Keratinocyte (primary cell): ENCODE results near the gene POLDIP2. TPM values are rescaled to one million over a fixed set of nuclear protein-coding genes. Genes with fewer than 3 reads are reported as not detected.

ENCODE experiments used
- DNase-seq: peaks from one replicate; pipeline ENCODE4 v3.0.0-alpha.2; 2011; ENCODE audit warnings: low read depth, missing footprints, low spot score
- FAIRE-seq: peaks from 2 replicates; lab custom pipeline; 2011; peaks lifted over from hg19 to GRCh38; lab: Jason Lieb, UNC
- H2AFZ ChIP-seq: 2 replicates; pipeline ENCODE4 v1.6.0; 2012; ENCODE audit warnings: low read length, control low read depth, inconsistent platforms; ENCODE audit not compliant: control insufficient read depth
- H3K27ac ChIP-seq: 2 replicates; pipeline ENCODE4 v1.5.1; 2011; ENCODE audit warnings: low read length; ENCODE audit not compliant: control insufficient read depth, insufficient read depth
- H3K27me3 ChIP-seq: 3 replicates; pipeline ENCODE4 v1.6.0; 2011; ENCODE audit warnings: low read length; ENCODE audit not compliant: control insufficient read depth, insufficient read depth; ENCODE audit errors: extremely low read depth
- H3K36me3 ChIP-seq, 2 experiments: 2 replicates in 1 of 2; 3 replicates in 1 of 2; pipeline ENCODE4 v1.5.1; 2011; ENCODE audit warnings: low read length in 2 of 2, mild to moderate bottlenecking in 1 of 2; ENCODE audit not compliant: control insufficient read depth in 2 of 2, insufficient read depth in 2 of 2; ENCODE audit errors: extremely low read depth in 1 of 2
- H3K4me1 ChIP-seq: 3 replicates; pipeline ENCODE4 v1.5.1; 2011; ENCODE audit warnings: low read length; ENCODE audit not compliant: control insufficient read depth, insufficient read depth; ENCODE audit errors: extremely low read depth
- H3K4me2 ChIP-seq: 3 replicates; pipeline ENCODE4 v1.6.0; 2011; ENCODE audit warnings: low read depth, low read length; ENCODE audit not compliant: control insufficient read depth, insufficient read depth; ENCODE audit errors: extremely low read depth
- H3K4me3 ChIP-seq, 3 experiments: fragments of 200-600 bp in 1 of 3; sonication (generic) in 1 of 3; 2 replicates in 2 of 3; 3 replicates in 1 of 3; pipeline ENCODE4 v1.5.1; 2011 to 2016; ENCODE audit warnings: low read length in 3 of 3, mild to moderate bottlenecking in 3 of 3, control low read depth in 2 of 3, inconsistent platforms in 1 of 3, low read depth in 1 of 3, mixed read lengths in 1 of 3, mixed run types in 1 of 3, moderate library complexity in 1 of 3; ENCODE audit not compliant: control insufficient read depth in 2 of 3, insufficient read depth in 2 of 3; ENCODE audit errors: extremely low read depth in 1 of 3
- H3K79me2 ChIP-seq: 2 replicates; pipeline ENCODE4 v1.6.0; 2012; ENCODE audit warnings: low read length; ENCODE audit not compliant: control insufficient read depth, insufficient read depth
- H3K9ac ChIP-seq: 3 replicates; pipeline ENCODE4 v1.6.0; 2011; ENCODE audit warnings: low read length; ENCODE audit not compliant: control insufficient read depth, insufficient read depth; ENCODE audit errors: extremely low read depth
- H3K9me1 ChIP-seq: 3 replicates; pipeline ENCODE4 v1.6.0; 2011; ENCODE audit warnings: low read length; ENCODE audit not compliant: control insufficient read depth, insufficient read depth; ENCODE audit errors: extremely low read depth
- H3K9me3 ChIP-seq: 2 replicates; pipeline ENCODE4 v1.5.1; 2012; ENCODE audit warnings: low read depth, low read length; ENCODE audit not compliant: control insufficient read depth
- H4K20me1 ChIP-seq: 3 replicates; pipeline ENCODE4 v1.6.0; 2011; ENCODE audit warnings: low read length; ENCODE audit not compliant: control insufficient read depth, insufficient read depth; ENCODE audit errors: extremely low read depth
- EZH2 ChIP-seq: IDR thresholded peaks from one replicate; pipeline ENCODE4 v1.6.1; 2012; ENCODE audit warnings: inconsistent platforms, mild to moderate bottlenecking, low read length, moderate library complexity
- dilution Hi-C: fragments of 300-500 bp; cut with MboI; formaldehyde crosslinking; loops from one replicate; pipeline ENCODE4 v1.7.0; 2020; ENCODE audit warnings: low sequenced_read_pairs; ENCODE audit not compliant: extremely low pct_ligation_motif_present
- polyA plus RNA-seq, 5 experiments: library from polyadenylated mRNA; depleted of rRNA in 3 of 5; stranded (reverse) in 3 of 5; stranded (forward) in 1 of 5; unstranded in 1 of 5; fragments of >200 nt; gene quantifications; 1 replicate in 1 of 5; 2 replicates in 3 of 5; 3 replicates in 1 of 5; pipeline versions ENCODE4 v1.2.1 to v1.2.3, GENCODE V29; 2011 to 2012; ENCODE audit warnings: missing spikeins in 2 of 5, low read depth in 1 of 5, low replicate concordance in 1 of 5
- TF ChIP-seq, protein P1 (sequence below), 3 experiments: IDR thresholded peaks in 1 of 3; conservative IDR thresholded peaks in 1 of 3; optimal IDR thresholded peaks in 1 of 3; 2 replicates in 2 of 3; 3 replicates in 1 of 3; pipeline versions ENCODE3 to v1.5.1; 2011; ENCODE audit warnings: low read length in 3 of 3, mild to moderate bottlenecking in 3 of 3, moderate library complexity in 2 of 3, control low read depth in 1 of 3, inconsistent platforms in 1 of 3; ENCODE audit not compliant: insufficient read depth in 2 of 3; ENCODE audit errors: extremely low read depth in 1 of 3

POLDIP2 gene
- polyA plus RNA-seq, 1 donor (not counting 4 experiments of a cell fraction or from before 2014, with no cell fraction given), result 90.2 TPM

GRCh38 chr17:28357901-28358197, 522 bp upstream of the POLDIP2 start:
- no peaks in the 10 kb centered on the region for H3K9me3 ChIP-seq
- peak overlapping the region; percentile 92 to 98 (median 97) for H3K4me3 ChIP-seq
- peaks cover 29 to 37% of the 10 kb centered on the region in 2 experiments for H3K36me3 ChIP-seq
- peak overlapping the region; percentile 83 for H3K4me2 ChIP-seq
- H3K27me3 ChIP-seq, result no peaks in the 10 kb centered on the region
- peak overlapping the region; percentile 87 for H3K27ac ChIP-seq
- H3K9me1 ChIP-seq, result no peaks in the 10 kb centered on the region
- dilution Hi-C loops, result no loop called here
- peak overlapping the region; percentile 93 for H3K9ac ChIP-seq
- no peaks in the 10 kb centered on the region for H4K20me1 ChIP-seq
- peaks cover 35% of the 10 kb centered on the region for H3K79me2 ChIP-seq
- peak overlapping the region; percentile 91 for H2AFZ ChIP-seq
- TF ChIP-seq, protein P1, sequence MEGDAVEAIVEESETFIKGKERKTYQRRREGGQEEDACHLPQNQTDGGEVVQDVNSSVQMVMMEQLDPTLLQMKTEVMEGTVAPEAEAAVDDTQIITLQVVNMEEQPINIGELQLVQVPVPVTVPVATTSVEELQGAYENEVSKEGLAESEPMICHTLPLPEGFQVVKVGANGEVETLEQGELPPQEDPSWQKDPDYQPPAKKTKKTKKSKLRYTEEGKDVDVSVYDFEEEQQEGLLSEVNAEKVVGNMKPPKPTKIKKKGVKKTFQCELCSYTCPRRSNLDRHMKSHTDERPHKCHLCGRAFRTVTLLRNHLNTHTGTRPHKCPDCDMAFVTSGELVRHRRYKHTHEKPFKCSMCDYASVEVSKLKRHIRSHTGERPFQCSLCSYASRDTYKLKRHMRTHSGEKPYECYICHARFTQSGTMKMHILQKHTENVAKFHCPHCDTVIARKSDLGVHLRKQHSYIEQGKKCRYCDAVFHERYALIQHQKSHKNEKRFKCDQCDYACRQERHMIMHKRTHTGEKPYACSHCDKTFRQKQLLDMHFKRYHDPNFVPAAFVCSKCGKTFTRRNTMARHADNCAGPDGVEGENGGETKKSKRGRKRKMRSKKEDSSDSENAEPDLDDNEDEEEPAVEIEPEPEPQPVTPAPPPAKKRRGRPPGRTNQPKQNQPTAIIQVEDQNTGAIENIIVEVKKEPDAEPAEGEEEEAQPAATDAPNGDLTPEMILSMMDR (optimal IDR thresholded peaks at IDR 0.05 in 1 of 3, IDR thresholded peaks at IDR 0.05 in 1 of 3, conservative IDR thresholded peaks at IDR 0.05 in 1 of 3; ENCODE audit: extremely low read depth in 1 of 3, insufficient read depth in 2 of 3, low read length in 3 of 3), result no peak
- no peak for TF ChIP-seq EZH2
- DNase-seq, result no peak
- peaks cover 15% of the 10 kb centered on the region for H3K4me1 ChIP-seq
- FAIRE-seq, result no peak

GRCh38 chr17:28350271-28350670, 7.1 kb downstream of the POLDIP2 start:
- Histone ChIP-seq H2AFZ (no peak overlapping the region), H4K20me1 (no peaks in the 10 kb centered on the region), H3K9ac (no peak overlapping the region), H3K27ac (no peak overlapping the region), H3K4me1 (peaks cover 29% of the 10 kb centered on the region), H3K9me3 (no peaks in the 10 kb centered on the region), H3K9me1 (no peaks in the 10 kb centered on the region), H3K79me2 (peaks cover 6% of the 10 kb centered on the region), H3K4me2 (no peak overlapping the region), H3K27me3 (no peaks in the 10 kb centered on the region), H3K4me3 (no peak overlapping the region), H3K36me3 (peaks cover 53 to 56% of the 10 kb centered on the region in 2 experiments)
- TF ChIP-seq EZH2, result no peak
- TF ChIP-seq, protein P1 (optimal IDR thresholded peaks at IDR 0.05 in 1 of 3, IDR thresholded peaks at IDR 0.05 in 1 of 3, conservative IDR thresholded peaks at IDR 0.05 in 1 of 3; ENCODE audit: extremely low read depth in 1 of 3, insufficient read depth in 2 of 3, low read length in 3 of 3), result no peak
- dilution Hi-C loops, result no loop called here
- FAIRE-seq, result no peak
- DNase-seq, result no peak
